Measurements from ENCODE around the gene OR52N2.

Gene OR52N2

DNA sequence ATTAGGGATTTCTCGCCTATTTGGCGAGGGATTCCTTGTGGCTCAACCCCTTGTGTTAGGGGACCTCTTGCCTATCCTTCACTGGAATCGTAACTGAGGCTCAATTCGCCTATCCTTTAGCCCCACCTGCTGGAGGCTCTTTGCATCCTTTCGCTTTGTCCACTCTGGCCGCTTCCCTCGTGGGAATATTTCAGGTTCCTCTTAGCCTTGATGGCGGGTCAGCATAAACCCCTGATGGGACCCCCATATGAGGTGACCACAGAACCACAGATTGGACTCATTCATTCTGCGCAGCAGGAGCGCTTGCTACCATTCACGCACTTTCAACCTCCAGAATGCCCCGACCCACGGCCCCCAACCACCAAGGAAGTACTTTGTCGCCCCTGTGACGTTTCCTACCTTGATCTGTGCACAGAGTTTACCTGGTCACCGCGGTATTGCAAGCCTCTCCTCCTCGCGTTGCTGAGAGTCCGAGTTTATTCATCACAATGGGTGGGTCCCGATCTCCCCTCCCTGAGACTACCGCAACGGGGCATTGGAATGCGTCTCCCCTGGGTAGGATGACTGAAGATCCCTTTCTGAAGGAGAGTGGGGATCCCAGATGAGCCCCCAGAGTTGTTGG is at the start of gene OR52N2:
OR52N2 (plus strand) TSS at position 425 of the 622 bp plus-strand sequence. CDS start 11,412 bp downstream, outside the sequence.
- peak; percentile 40 to 45 for DNase-seq

DNA sequence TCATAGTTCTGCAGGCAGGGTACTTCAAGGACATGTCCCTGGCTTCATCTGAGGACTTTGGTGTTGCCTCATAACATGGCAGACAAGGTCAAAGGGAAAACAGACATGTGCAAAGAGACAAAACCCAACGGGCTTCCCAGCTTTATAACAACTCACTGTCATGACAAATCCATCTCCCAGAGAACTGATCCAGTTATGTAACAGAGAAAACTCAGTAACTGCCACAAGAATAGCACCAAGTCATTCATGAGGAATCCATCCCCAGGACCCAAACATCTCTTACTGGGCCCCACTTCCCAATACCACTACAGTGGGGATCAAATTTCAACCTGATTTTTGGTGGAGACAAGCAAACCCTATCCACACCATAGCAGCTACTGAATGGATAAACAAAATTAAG is 41.7 kb upstream of the OR52N2 start:
- DNase-seq, result no peak

DNA sequence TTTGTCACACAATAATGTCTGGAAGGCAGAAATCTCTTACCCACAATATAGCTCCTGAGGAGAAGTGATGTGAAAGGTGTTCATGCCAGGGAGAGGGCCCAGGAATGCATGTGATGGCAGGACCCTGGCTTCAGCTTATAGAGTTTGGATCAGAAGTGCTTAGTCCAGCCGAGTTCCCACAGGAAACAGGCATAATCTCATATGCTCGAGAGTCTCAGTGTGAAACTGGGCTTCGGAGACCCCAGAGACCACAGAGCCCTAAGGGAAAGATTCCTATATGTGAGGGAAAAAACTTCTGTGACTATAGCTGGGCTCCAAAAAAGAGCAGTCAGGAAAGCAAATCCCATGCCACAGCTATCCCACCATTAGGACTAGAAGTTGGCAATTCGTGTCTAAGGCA is 25.5 kb upstream of the OR52N2 start, which contains the start of gene OR52N5:
OR52N5 (minus strand) TSS at position 101 of the 400 bp plus-strand sequence. CDS start 4,721 bp downstream, outside the sequence.
- no peak for DNase-seq

DNA sequence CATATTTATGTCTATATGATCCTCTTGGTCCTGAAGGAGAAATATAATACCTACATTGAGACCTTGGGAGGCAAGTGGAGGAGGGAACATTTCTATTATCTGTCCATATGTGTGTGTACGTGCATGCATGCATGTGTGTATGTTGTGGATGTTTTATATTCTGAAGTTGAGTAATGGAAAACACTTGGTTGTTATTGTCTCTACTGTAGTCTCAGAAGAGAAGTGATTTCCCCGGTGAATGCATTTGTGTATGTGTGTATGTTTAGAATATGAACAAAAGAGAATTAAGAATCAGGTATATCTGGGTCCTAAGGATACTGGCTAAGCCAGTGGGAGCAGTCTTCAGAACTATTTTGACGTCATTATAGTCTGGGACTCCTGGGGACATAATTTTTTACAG is 17.6 kb upstream of the OR52N2 start, which contains the start of gene OR52N1:
OR52N1 (minus strand) TSS at position 101 of the 400 bp plus-strand sequence. CDS start 2,449 bp downstream, outside the sequence.
- DNase-seq, result no peak

DNA sequence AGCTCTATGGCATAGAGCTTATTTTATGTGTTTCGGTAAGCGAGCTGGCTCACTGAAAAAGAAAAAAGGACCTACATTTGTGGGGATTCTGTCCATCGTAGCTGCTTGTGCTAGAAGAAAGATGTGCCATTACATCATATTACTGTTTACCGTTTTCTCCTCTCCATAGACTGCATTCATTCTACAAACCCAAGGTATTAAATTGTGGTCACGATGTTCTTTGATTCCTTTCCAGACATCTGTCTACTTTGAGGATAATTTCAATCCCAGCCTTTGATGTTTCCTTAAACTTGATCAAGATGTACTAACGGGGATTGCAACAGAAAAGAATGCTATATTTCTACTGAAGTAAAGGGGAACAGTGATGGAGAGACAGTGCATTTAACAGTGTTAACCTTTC is 12.2 kb upstream of the OR52N2 start:
- no peak for DNase-seq

DNA sequence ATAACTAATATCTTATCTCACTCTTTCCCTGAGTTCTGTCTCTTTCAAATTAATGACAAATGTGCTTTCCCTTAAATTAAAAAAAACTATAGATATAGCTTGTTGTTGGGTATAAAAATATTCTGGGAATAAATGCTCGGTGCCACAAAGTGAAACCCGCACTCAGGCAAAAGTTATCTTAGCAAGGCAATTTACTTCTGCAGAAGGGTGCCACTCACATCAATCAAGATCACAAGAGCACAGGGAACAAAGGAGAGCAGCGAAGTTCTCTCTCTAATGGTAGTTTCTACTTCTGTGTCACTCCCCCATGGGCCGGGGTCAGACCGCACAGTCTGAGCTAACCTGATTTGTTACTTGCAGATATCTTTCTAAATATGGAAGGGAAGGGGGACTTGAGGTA is 4.7 kb upstream of the OR52N2 start:
- DNase-seq, result no peak

DNA sequence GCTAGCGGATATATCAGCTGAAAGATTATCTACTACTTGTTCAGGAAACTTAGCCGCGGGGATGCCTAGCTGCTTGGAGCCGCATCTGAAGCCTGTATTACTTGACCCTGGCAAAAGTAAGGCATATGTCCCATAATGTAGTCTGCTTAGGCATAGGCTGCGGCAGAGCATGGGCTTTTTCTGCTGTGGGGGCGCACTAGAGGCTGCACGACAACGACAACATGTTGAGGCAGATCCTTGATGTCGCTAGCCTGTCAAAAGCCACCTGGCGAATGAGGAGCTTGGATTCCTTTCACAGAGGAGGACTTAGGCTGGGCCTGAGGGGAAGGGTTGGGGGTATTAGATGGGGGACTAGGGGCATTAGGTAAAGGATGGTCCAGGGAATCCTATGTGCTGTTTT is 1.1 kb upstream of the OR52N2 start:
- DNase-seq, result no peak

DNA sequence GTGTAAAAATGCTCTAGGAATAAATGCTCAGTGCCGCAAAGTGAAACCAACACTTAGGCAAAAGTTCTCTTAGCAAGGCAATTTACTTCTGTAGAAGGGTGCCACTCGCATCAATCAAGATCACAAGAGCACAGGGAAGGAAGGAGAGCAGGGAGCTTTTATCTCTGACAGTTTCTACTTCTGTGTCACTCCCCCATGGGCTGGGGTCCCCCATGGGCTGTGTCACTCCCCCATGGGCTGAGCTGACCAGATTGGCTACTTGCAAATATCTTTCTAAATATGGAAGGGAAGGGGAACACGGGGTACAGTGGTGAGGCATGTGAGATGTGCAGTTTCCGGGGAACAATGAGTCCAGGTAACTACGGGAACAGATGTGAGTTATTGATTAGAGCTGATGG is 397 bp downstream of the OR52N2 start:
- peak in 1 of 2 donors; percentile 32 for DNase-seq

DNA sequence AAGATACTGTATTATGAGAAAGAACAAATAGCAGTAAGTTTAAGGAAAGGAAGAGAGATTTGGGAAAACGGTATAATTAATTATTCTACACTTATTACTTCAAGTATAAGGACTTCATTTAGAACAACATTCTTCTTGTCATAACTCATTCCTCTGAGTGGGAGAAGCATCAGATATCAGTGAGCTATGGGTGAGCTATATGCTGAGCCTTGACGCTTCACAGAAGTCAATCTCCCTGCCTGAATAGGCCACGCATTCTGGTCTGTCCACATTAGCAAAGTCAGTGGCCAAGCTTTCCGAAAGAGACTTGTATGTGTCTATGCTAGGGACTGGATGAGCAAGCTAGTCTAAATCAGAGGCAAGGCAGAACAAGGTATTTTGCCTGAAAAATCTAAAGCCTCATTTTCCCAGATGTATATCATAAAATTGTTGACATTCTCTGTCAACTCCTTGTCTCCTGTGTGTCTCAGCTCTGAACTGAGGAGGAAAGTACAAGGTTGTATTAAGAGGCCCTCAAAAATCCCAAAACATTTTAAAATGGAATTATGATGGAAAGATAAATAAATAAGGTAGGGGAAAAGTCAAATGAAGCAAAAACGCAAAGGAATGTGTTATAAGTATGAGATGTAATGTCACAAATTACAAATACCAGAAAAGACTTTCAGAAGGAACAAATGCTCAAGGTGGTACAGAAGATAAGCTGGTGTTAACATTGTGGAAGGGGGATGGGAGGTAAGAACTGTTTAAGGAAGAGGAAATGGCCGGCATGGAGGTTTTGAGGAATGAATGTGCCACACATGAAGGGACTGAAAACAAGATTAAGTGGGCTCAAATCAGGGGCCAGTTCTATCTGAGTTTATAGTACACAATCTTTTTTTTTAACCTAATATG is 1.4 kb downstream of the OR52N2 start:
- DNase-seq, result no peak

DNA sequence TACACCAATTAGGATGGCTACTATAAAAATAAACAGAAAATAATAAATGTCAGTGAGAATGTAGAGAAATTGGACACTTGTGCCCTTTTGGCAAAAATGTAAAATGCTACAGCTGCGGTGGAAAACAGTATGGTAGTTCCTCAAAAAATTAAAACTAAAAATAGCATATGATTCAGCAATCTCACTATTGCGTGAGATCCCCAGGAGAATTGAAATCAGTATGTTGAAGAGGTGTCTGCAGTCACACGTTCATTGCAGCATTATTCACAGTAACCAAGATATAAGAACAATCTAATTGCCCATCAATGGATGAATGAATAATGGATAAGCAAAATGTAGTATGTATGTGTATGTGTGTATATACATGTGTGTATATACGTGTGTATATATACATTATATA is 6.8 kb downstream of the OR52N2 start:
- peak in 1 of 2 donors; percentile 83 for DNase-seq

DNA sequence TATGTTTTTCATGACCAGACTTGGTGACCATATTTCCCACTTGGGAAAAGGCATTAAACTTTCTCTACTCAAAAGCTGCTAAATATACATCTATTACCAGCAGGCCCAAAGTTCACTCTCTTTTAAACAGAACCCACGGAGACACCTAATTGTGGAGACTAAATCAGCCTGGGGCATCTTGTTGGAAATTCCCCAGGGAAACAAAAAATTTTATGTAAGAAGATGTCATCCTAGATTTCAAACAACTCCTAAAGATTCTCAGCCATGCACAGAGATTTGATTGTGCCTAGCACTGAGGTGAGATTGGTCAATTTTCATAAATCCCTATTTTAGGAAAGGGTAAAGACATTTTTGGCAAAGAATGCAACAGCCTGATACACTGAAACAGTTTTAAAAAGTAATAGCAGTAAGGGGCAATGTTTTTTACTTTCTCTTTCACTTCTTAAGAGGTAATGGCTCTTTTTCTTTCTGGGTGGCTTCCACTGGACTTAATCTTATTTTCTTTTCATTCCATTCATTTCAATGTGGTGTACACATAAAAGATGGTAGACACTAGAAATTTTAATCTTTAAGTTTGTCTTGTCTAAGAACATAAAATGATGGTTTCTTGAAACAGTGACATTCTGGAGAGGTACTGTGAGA is 9.6 kb downstream of the OR52N2 start:
- peak in 1 of 2 donors; percentile 48 for DNase-seq

DNA sequence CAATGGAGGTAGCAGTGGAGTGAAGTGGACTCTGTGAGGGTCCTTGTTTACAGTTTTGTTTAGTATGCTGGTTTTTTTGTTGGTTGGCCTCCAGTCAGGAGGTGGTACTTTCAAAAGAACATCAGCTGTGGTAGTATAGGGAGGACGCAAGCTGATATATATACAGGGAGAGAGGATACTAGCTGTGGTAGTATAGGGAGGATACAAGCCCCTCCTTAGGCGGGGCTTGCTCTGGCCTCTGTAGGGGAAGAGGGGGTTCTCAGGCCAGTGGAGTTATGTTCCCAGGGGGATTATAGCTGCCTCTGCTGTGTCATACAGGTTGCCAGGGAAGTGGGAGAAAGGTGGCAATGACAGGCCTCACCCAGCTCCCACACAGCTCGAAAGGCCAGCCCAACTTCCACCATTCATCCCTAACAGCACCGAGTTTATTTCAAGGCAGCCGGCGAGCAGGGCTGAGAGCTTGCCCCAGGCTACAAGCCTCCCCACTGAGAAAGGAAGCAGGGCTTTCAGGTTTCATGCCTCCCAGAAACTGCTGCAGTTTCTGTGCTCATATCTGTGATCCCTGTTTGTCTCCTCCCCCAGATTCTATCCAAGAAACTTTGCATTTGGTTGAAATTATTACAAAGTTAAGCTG is 22.6 kb downstream of the OR52N2 start:
- no peak for DNase-seq

DNA sequence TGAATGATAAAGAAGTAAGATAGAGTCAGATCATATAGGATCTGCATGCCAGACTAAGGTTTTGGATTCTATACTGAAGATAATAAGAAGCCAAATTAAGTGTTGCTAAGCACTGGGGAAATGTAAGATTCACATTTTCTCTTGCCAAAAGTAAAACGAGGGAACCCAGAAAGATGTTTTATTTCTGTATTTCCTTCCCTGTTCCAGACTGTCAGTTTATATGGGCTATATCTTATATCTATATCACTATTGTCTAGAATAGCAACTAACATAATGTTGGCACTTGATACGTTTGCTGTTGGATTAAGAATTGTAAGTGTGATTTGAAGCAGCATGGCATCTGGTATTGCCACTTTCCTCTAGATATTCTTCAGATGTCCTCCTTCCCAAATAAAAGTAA is 24.7 kb downstream of the OR52N2 start:
- no peak for DNase-seq

DNA sequence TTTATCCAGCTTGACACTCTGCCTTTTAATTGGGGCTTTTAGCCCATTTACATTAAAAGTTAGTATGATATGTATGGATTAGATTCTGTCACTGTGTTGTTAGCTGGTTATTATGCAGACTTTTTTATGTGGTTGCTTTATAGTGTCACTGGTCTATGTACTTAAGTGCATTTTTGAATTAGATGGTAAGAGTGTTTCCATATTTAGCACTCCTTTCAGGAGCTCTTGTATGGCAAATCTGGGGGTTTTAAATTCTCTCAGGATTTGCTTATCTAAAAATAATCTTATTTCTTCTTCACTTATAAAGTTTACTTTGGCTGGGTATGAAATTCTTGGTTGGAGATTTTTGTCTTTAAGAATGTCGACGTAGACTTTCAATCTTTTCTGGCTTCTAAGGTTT is 29.0 kb downstream of the OR52N2 start:
- DNase-seq, result no peak

DNA sequence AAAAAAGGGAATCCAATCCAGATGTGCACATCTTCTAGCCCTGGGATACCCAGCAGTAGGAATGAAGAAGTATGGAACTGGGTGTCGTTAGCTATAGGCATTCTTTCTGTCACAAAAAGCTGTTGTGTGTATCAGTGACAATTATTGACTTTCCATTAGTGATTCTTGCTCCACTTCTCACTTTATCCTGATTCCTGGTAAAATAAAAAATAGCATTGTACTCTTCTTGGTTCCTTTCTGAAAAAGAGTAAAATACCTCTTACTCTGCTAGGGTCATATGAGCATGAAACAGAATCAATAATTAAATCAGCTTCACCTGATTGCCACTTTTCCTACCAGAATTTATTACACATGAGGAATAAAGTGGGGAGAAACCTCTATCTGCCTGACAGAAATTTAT is 33.1 kb downstream of the OR52N2 start, which contains the start of gene OR52E6:
OR52E6 (minus strand) TSS at position 101 of the 400 bp plus-strand sequence; CDS start at position 101, 0 bp downstream.
- no peak for DNase-seq

DNA sequence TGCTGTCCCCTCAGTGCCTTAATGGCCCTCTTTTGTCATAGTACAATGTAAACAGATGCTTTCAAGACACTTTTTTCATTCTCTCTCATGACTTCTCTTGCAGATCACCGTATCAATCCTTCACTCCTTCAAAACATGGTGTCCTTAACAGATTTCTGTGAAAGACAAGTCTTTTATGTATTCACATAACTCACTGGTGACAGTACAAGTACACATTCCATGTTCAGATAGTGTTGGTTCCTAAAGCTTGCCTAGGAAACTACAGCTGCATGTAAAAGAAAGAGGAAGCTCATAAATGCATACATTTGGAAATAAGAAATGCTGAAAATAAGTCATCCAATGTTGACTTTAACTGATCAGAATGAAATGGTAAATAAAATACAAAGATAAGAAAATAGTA is 38.0 kb downstream of the OR52N2 start:
- DNase-seq, result no peak

DNA sequence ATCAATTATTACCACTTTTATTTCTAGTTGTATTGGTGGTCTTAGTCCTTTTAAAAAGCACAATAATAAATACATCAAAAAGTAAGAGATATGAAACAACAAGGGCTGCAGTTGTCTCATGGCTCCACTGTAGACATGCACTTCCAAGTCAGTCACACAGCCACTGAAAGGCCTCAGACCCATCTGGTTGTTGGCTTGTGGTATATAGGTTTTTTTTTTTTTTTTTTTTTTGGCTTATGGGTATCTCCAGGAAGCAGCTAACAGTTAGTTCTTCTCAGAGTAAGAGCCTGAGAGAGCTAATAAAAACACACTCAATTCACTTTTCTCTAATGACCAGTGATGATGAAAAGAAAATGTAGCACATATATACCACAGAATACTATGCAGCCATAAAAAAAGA is 39.0 kb downstream of the OR52N2 start:
- DNase-seq, result no peak

DNA sequence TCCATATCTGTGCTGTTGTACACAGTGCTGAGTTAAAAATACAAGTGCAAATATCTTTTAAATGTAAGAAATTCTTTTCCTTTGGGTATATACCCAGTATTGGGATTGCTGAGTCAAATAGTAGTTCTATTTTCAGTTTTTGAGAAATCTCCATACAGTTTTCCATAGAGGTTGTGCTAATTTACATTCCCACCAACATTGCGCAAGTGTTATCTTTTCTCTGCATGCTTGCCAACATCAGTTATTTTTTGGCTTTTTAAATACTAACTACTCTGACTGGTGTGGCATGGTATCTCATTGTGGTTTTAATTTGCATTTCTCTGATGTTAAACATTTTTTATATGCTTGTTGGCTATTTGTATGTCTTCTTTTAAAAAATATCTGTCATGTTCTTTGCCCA is 42.3 kb downstream of the OR52N2 start:
- no peak for DNase-seq

DNA sequence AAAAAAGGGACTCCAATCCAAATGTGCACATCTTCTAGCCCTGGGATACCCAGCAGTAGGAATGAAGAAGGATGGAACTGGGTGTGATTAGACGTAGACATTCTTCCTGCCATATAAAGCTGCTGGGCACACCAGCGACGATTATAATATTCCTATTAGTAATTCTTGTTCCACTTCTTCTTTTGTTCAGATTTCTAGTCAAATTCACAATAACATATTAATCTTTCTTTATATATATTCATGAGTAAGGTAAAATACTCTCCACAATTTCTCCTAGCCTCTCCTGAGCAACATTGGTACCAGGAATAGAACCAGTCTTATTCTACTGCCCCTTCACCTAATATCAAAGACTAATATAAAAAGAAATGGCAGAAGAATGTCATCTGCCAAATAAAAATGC is 48.9 kb downstream of the OR52N2 start, which contains the start of gene OR52E8:
OR52E8 (minus strand) TSS at position 101 of the 400 bp plus-strand sequence; CDS start at position 101, 0 bp downstream.
- no peak for DNase-seq

DNA sequence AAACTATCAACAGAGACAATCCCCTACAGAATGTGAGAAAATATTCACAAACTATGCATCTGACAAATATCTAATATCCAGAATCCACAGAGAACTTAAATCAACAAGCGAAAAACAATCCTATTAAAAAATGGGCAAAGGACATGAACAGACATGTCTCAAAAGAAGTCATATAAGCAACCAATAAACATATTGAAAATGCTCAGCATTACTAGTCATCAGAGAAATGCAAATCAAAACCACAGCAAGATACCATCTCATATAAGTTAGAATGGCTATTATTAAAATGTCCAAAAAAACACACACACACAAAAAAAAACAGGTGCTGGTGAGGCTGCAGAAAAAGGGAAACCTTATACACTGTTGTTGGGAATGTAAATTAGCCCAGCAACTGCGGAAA is 57.1 kb downstream of the OR52N2 start:
- no peak for DNase-seq

Measured in bone marrow (tissue), 2 donors.